GM19467 (cell line): ENCODE results near the gene LGMN.
A peak's percentile ranks its signal among the peaks of the same experiment; 100 is the strongest.

Experiments used
- ATAC-seq: cut with Tn5 transposase; IDR thresholded peaks from one replicate; pipeline ENCODE4 v1.9.1; 2021; ENCODE audit warnings: mild to moderate bottlenecking, moderate library complexity; ENCODE audit not compliant: unreplicated experiment

LGMN gene

DNA sequence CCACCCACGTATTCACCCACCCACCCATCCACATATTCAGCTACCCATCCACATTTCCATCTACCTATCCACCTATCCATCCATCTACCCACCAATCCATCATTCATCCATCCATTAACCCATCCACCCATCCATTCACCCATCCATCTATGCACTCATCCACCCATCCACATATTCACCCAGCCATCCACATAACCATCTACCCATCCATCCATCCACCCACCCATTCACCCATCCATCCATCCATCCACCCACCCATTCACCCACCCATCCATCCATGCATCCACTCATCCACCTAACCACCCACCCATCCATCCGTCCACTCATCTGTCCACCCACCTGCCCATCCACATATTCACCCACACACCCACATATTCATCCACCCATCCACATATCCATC lies 70.5 kb downstream of the LGMN start:
- ATAC-seq, result no peak

DNA sequence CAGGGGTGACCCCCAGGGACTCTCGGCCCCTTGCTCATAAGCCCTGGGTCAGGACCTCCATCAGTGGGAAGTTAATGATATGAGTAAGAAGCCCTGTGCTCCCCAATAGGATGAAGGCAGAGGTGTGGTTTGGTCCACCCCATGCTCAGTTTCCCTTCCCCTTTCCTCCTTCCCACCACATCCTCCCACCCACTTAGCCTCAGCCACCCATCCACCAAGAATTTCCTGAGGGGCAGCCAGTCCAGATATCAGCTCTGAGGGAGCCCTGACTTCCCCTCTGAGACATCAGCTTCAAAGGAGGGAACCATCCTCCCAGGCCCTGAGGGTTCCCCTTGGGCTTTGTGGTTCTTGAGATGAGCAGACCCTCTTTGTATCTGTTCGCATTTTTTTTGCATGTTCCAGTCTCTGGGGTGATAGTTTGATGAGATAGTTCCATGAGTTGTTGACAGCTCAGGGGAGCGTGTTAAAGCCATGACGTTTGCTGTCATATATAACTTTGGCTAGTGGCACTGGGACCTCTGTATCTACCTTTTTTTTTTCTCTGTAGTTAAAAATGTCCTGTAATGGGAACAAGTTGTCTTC lies 71.2 kb downstream of the LGMN start:
- peak; percentile 66 for ATAC-seq

GRCh38 chr14:92676403-92677086 lies 71.9 kb downstream of the LGMN start:
- ATAC-seq, result no peak

GRCh38 chr14:92675976-92676375 lies 72.5 kb downstream of the LGMN start:
- ATAC-seq, result no peak

- no peak for ATAC-seq
These were observed 73.0 kb downstream of the LGMN start for GRCh38 chr14:92675421-92675820.

- no peak for ATAC-seq
These were observed 74.8 kb downstream of the LGMN start for GRCh38 chr14:92673601-92674150.

- ATAC-seq, result no peak
These were observed 77.6 kb downstream of the LGMN start for GRCh38 chr14:92670643-92671366.

GRCh38 chr14:92670160-92670559 lies 78.3 kb downstream of the LGMN start:
- ATAC-seq, result no peak

GRCh38 chr14:92668276-92668973 lies 80.0 kb downstream of the LGMN start:
- no peak for ATAC-seq

GRCh38 chr14:92666251-92666650 lies 82.2 kb downstream of the LGMN start:
- ATAC-seq, result no peak

DNA sequence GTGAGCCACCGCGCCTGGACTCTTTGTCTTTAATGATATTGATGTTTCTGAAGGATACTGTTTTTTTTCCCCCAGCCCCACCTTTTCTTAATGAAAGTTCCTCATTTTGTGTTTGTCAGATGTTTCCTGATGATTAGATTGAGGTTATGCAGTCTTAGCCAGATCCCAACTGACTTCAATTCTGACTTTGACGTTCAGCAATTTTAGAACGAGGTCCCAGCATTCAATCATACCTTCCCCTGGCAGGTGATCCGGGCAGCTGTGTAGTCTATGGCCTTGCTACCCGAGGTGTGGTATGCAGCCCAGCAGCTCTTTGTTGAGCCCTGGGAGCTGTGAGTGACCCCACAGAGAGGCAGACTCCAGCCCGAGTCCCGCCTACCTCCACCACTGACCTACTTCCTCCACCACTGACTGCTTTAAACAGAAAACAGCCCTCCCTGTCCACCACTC lies 82.7 kb downstream of the LGMN start:
- ATAC-seq, result no peak

DNA sequence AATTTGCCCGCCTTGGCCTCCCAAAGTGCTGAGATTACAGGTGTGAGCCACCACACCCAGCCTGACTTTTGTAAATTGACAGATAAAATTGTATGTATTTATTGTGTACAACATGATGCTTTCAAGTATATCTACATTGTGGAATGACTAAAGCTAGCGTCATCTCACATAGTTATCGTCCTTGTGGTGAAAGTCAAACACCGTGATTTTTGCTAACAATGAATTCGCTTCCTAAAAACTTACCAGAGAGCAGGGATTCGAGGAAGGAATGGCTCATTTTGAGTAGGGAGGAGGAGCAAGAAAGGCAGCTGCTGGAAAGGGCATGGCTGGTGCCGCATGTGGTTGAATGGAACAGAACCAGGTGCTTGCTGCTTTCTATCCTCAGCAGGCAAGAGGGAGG lies 85.4 kb downstream of the LGMN start:
- ATAC-seq, result no peak

GRCh38 chr14:92660571-92660970 lies 87.9 kb downstream of the LGMN start:
- ATAC-seq, result no peak

GRCh38 chr14:92659765-92660561 lies 88.5 kb downstream of the LGMN start:
- ATAC-seq, result no peak

- no peak for ATAC-seq
These were observed 89.7 kb downstream of the LGMN start for GRCh38 chr14:92658684-92659083.

DNA sequence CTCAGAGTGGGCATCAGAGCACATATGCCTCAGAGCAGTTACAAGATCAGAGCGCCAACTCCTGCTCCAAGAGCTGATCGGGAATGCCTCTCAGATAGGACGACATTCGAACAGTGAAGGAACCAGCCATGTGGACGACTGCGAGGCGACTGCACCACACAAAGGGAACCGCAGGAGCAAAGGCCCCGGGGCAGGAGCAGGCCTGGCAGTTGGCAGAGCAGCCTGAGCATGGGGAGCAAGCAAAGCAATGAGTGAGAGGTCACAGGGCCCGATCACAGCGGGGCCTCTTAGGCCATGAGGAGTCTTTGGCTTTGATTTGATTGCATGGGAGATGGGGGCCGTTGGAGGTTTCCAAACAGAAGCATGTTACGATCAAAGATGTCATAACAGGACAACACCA lies 90.3 kb downstream of the LGMN start:
- ATAC-seq, result no peak

DNA sequence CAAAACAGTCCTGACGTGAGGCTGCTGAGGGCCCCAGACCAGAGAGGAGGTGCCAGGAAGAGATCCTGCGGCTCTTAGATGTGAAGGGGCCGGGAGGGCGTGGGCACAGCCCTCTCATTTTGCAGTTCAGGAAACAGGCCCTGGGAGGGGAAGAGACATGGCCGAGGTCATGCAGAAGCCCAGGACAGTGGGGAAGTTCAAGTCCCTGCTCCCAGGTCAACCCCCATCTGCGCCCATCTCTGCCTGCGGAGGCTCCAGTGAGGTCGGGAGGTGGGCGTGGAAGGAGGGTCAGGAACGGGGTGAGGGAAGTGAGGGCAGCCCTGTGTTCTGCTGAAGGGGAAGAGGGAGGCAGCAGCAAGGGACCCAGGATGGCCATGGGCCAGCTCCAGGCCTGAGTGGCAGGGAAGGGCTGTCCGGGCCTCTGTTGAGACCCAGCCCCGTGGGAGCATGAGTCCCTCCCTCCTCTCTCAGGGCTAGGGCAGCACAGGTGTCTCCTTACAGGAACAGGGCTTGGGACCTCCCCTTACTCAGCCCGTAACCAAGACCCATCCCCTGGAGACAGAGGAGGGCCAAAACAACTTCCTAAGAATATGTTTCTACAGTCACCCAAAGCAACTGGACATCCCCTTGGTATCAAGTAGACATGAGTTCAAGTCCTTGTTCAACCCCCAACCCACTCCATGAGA lies 90.8 kb downstream of the LGMN start:
- ATAC-seq, result no peak

GRCh38 chr14:92656306-92657081 lies 91.9 kb downstream of the LGMN start:
- ATAC-seq, result no peak
